Activated CD4-positive, alpha-beta T cell treated with anti-CD3 and anti-CD28 coated beads, Interleukin-2, amount 10 ng/mL, durations not matched to agents 7 days and 5 days (primary cell): ENCODE results near the gene MARCHF7. TPM values are rescaled to one million over a fixed set of nuclear protein-coding genes. Genes with fewer than 3 reads are reported as not detected.
"Not testable (repeated sequence)": the region's sequence is repeated elsewhere in the genome, so short reads cannot be mapped to it uniquely, and the experiment has no call there.

Source experiments
- CTCF ChIA-PET: fragments of 350-600 bp; sonication (Branson Sonifier 250); formaldehyde crosslinking; loops from one replicate; lab custom pipeline; 2021; ENCODE audit warnings: antibody characterized with exemption; lab: Charles Lee
- POLR2A ChIA-PET: fragments of 350-600 bp; sonication (Branson Sonifier 250); formaldehyde crosslinking; loops from one replicate; lab custom pipeline; 2021; ENCODE audit warnings: antibody characterized with exemption; lab: Charles Lee
- DNase-seq: peaks from one replicate; pipeline ENCODE4 v3.0.0-alpha.2; 2020
- H3K27ac Mint-ChIP-seq: one replicate; pipeline ENCODE4 v1.8.0; 2021; ENCODE audit warnings: mild to moderate bottlenecking, moderate library complexity, mixed read lengths
- H3K27me3 Mint-ChIP-seq: one replicate; pipeline ENCODE4 v1.8.0; 2021; ENCODE audit warnings: mixed read lengths
- H3K36me3 Mint-ChIP-seq: one replicate; pipeline ENCODE4 v1.8.0; 2021; ENCODE audit warnings: low read depth, mixed read lengths
- H3K4me1 Mint-ChIP-seq: one replicate; pipeline ENCODE4 v1.8.0; 2021; ENCODE audit warnings: mixed read lengths
- H3K4me3 Mint-ChIP-seq: one replicate; pipeline ENCODE4 v1.8.0; 2021; ENCODE audit warnings: mild to moderate bottlenecking, moderate library complexity, mixed read lengths
- H3K9me3 Mint-ChIP-seq: one replicate; pipeline ENCODE4 v1.8.0; 2021; ENCODE audit warnings: mixed read lengths
- total RNA-seq, 2 experiments: library from RNA; stranded (reverse); gene quantifications; one replicate each; pipeline ENCODE4 v1.2.3, GENCODE V29; 2021

The MARCHF7 gene
- total RNA-seq, 2 experiments from 2014 or later, result 75.7 to 96.3 TPM

DNA sequence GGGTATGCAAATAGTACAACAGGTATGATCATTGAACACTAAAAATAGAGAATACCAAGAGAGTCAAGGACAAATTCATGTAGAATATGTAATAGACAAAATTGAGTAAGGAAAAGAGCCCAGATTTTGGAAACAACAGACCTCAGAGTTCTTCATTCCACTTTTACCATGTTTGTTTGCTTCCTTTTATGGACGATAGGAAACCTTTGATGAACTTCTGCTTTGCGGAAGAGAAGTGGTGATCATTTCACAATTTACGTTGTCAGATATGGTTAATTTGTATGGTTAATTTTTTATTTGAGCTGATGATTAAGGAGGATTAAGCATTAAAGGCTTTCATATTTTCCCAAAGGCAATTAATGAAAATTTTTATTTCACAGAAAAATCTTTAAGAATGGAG is 16.3 kb downstream of the MARCHF7 start:
- H3K27ac Mint-ChIP-seq, result no peak overlapping the region
- DNase-seq, result no peak
- H3K27me3 Mint-ChIP-seq, result no peaks in the 10 kb centered on the region
- H3K36me3 Mint-ChIP-seq, result peaks cover 64% of the 10 kb centered on the region
- H3K4me1 Mint-ChIP-seq, result peaks cover 37% of the 10 kb centered on the region
- POLR2A ChIA-PET, result no interaction called here
- peaks cover 16% of the 10 kb centered on the region for H3K9me3 Mint-ChIP-seq
- H3K4me3 Mint-ChIP-seq, result no peak overlapping the region
- CTCF ChIA-PET, result no interaction called here

DNA sequence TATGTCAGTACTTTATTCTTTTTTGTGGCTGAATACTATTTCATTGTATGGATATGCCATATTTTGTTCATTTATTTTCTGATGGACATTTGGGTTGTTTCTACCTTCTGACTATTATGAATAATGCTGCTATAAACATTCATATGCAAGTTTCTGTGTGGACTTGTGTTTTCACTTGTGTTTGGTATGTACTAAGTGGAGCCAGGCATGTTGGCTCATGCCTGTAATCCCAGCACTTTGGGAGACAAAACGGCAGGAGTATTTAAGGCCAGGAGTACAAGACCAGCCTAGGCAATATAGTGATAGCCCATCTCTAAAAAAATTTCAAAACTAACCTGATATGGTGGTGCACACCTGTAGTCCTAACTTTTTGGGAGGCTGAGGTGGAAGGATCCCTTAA is 23.3 kb downstream of the MARCHF7 start:
- Mint-ChIP-seq H3K27me3 (no peaks in the 10 kb centered on the region), H3K9me3 (no peaks in the 10 kb centered on the region), H3K36me3 (peaks cover 68% of the 10 kb centered on the region), H3K4me1 (peaks cover 17% of the 10 kb centered on the region), H3K27ac (no peak overlapping the region), H3K4me3 (no peak overlapping the region)
- ChIA-PET POLR2A (no interaction called here), CTCF (no interaction called here)
- no peak for DNase-seq

DNA sequence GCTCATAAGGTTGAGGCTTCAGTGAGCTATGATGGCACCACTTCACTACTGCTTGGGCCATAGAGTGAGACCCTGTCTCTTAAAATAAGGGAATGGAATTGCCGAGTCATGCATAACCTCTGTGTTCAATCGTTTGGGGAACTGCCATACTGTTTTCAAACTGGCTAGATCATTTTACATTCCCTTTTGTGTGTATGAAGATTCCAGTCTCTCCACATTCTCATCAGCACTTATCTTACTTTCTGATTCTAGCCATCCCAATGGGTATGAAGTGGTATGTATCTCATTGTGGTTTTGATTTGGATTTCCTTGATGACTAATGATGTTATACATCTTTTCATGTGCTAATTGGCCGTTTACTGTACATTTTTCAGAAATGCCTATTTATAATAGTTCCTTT is 23.7 kb downstream of the MARCHF7 start:
- no peak overlapping the region for H3K27ac Mint-ChIP-seq
- DNase-seq, result no peak
- no peaks in the 10 kb centered on the region for H3K9me3 Mint-ChIP-seq
- peaks cover 17% of the 10 kb centered on the region for H3K4me1 Mint-ChIP-seq
- no peak overlapping the region for H3K4me3 Mint-ChIP-seq
- no peaks in the 10 kb centered on the region for H3K27me3 Mint-ChIP-seq
- CTCF ChIA-PET, result no interaction called here
- H3K36me3 Mint-ChIP-seq, result peaks cover 64% of the 10 kb centered on the region
- POLR2A ChIA-PET, result no interaction called here

DNA sequence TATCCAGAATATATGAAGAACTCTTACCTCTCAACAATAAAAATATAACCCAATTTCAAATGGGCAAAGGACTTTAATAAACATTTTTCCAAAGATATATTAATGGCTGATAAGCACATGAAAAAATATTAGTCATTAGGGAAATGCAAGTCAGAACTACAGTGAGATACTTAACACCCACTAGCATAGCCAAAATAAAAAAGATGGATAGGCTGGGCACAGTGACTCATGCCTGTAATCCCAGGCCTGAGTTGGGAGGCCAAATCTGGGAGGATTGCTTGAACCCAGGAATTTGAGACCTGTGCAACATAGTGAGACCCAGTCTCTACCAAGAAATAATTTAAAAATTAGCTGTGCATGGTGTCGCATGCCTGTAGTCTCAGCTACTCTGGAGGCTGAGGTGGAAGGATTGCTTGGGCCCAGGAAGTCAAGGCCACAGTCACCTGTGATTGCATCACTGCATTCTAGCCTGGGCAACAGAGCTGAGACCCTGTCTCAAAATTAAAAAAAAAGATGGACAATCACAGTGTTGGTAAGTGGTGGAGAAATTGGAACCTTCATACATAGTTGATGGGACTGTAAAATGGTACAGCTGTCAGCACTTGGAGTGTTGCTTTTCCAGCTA is 25.1 kb downstream of the MARCHF7 start:
- H3K27me3 Mint-ChIP-seq, result no peaks in the 10 kb centered on the region
- H3K36me3 Mint-ChIP-seq, result peaks cover 64% of the 10 kb centered on the region
- ChIA-PET CTCF (interaction anchor here (0.6 to 1.2 kb wide), 3 partner anchors 11 to 506 kb away, joined by 3 to 4 read pairs (median 3); no protein-coding TSS in a partner anchor), POLR2A (no interaction called here)
- H3K27ac Mint-ChIP-seq, result no peak overlapping the region
- H3K9me3 Mint-ChIP-seq, result no peaks in the 10 kb centered on the region
- H3K4me3 Mint-ChIP-seq, result no peak overlapping the region
- H3K4me1 Mint-ChIP-seq, result peaks cover 17% of the 10 kb centered on the region
- DNase-seq, result no peak

DNA sequence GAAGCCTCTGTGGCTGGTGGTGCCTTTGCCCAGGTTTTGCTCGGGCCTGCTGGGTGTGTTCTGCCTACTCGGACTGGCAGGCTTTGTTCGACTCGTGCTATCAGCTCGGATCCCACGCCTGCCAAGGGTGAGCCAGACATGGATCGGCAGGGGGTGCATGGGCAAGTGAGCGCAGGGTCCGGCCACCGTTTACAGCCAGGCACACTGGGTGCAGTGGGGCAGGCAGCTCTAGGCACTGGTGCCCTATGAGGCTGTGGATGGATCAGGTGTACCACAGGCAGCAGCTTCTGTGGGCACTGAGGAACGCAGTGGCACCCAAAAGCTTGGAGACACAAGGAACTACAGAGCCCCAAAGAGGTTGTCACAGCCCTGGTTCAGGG is 25.6 kb downstream of the MARCHF7 start:
- H3K9me3 Mint-ChIP-seq, result no peaks in the 10 kb centered on the region
- H3K36me3 Mint-ChIP-seq, result peaks cover 67% of the 10 kb centered on the region
- no peaks in the 10 kb centered on the region for H3K27me3 Mint-ChIP-seq
- POLR2A ChIA-PET, result no interaction called here
- CTCF ChIA-PET, result interaction anchor here (0.6 to 1.2 kb wide), 3 partner anchors 11 to 506 kb away, joined by 3 to 4 read pairs (median 3); no protein-coding TSS in a partner anchor
- H3K4me1 Mint-ChIP-seq, result peaks cover 17% of the 10 kb centered on the region
- DNase-seq, result no peak
- H3K4me3 Mint-ChIP-seq, result no peak overlapping the region
- no peak overlapping the region for H3K27ac Mint-ChIP-seq

DNA sequence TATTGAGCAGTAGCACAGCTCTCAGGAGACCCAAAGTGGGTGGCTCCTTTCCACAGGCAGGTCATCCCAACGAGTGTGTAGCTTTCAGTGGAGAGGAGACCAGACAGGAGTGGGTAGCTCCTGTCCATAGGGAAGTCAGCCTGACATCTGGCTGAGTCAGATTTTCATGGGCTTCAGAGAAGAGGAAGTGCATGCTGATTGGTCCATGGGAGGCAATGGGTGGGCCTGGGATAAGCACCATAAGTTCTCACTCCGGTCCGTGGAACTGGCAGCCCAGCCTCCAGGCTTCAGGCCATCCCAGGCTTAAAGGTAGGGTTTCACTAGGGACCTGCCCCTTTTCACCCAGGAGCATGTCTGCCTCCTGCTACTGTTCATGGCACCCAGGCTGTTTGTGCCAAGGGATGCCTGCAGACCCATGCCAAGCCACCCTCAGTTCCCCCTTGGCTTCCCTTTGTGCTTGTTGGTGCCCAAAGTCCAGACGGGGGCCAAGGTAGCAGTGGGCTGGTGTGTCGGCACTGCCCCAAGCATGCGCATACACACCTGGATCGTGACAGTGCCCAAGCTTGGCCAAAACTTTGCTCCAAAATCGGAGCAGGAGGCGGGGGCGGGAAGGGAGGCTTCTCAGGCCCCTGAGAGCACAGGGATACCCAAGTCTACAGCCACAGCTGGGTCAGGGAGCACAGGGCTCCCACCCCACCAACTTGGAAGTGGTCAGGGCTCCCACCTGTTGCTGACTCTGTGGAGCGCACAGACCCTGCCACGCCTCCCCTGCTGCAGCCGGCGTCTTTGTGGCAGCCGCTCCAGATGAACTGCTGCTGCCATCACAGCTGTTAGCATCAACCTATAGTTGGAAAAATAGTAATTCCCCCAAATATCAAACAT is 26.4 kb downstream of the MARCHF7 start:
- H3K4me3 Mint-ChIP-seq, result no peak overlapping the region
- ChIA-PET POLR2A (no interaction called here), CTCF (interaction anchor here (1.2 kb wide), 1 partner anchor 19 kb away, joined by 4 read pairs; no protein-coding TSS in a partner anchor)
- H3K4me1 Mint-ChIP-seq, result peaks cover 15% of the 10 kb centered on the region
- peak overlapping the region; percentile 5 for H3K27ac Mint-ChIP-seq
- no peaks in the 10 kb centered on the region for H3K9me3 Mint-ChIP-seq
- no peak for DNase-seq
- H3K36me3 Mint-ChIP-seq, result peaks cover 66% of the 10 kb centered on the region
- no peaks in the 10 kb centered on the region for H3K27me3 Mint-ChIP-seq

DNA sequence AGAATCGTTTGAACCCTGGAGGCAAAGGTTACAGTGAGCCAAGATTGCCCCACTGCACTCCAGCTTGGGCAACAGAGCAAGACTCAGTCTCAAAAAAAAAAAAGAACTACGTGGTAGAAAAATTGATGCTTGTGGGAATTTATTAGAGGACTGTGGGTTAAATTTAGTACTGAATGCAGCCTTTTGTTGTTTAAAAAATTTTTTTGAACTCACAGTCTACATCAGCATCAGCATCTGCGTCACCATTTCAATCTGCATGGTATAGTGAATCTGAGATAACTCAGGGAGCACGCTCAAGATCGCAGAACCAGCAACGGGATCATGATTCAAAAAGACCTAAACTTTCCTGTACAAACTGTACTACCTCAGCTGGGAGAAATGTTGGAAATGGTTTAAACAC is 30.5 kb downstream of the MARCHF7 start:
- Mint-ChIP-seq H3K4me1 (peaks cover 5% of the 10 kb centered on the region), H3K9me3 (no peaks in the 10 kb centered on the region), H3K27me3 (no peaks in the 10 kb centered on the region), H3K36me3 (peaks cover 56% of the 10 kb centered on the region), H3K27ac (no peak overlapping the region), H3K4me3 (no peak overlapping the region)
- POLR2A ChIA-PET, result no interaction called here
- CTCF ChIA-PET, result interaction anchor here (1.5 kb wide), 1 partner anchor 8 kb away, joined by 3 read pairs; no protein-coding TSS in a partner anchor
- no peak for DNase-seq

DNA sequence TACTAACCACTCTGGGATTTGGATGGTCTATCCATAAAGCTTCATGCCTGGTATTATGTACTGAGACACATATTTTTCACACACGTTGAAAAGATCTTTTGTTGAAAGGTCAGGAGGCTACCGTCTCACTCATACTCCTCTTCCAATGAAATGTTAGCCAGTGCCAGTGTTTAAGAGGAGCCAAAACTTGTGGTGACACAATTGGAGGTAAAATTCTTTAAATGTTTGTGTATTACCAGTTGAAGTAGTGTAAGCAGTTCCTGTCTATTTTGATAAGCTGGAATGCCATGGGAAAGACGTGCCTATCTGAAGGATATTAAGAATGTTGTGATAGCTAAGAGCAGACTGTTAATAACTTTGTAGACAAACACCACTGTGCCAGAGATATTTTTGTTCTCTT is 32.1 kb downstream of the MARCHF7 start:
- POLR2A ChIA-PET, result no interaction called here

DNA sequence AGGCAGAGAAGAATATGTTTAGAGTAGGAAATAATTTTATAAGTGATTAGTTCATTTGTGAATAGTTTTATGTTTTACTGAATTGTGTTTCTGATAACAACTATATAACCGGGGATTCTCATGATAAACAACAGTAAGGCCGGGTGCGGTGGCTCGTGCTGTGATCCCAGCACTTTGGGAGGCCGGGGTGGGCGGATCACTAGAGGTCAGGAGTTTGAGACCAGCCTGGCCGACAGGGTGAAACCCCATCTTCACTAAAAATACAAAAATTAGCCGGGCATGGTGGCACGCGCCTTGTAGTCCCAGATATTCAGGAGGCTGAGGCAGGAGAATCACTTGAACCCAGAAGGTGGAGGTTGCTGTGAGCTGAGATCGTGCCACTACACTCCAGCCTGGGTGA is 32.9 kb downstream of the MARCHF7 start:
- H3K4me3 Mint-ChIP-seq, H3K9me3 Mint-ChIP-seq, H3K4me1 Mint-ChIP-seq, CTCF ChIA-PET, H3K27ac Mint-ChIP-seq, DNase-seq, H3K27me3 Mint-ChIP-seq, POLR2A ChIA-PET: not testable (repeated sequence)
- peaks cover 50% of the 10 kb centered on the region for H3K36me3 Mint-ChIP-seq

More for the DNA sequence above, 32.1 kb downstream of the MARCHF7 start:
- no peaks in the 10 kb centered on the region for H3K9me3 Mint-ChIP-seq
- no peak overlapping the region for H3K4me3 Mint-ChIP-seq
- no peak for DNase-seq
- H3K4me1 Mint-ChIP-seq, result peaks cover 3% of the 10 kb centered on the region
- no peaks in the 10 kb centered on the region for H3K27me3 Mint-ChIP-seq
- peaks cover 55% of the 10 kb centered on the region for H3K36me3 Mint-ChIP-seq
- no peak overlapping the region for H3K27ac Mint-ChIP-seq
- CTCF ChIA-PET, result interaction anchor here (1.5 kb wide), 1 partner anchor 10 kb away, joined by 3 read pairs; no protein-coding TSS in a partner anchor

DNA sequence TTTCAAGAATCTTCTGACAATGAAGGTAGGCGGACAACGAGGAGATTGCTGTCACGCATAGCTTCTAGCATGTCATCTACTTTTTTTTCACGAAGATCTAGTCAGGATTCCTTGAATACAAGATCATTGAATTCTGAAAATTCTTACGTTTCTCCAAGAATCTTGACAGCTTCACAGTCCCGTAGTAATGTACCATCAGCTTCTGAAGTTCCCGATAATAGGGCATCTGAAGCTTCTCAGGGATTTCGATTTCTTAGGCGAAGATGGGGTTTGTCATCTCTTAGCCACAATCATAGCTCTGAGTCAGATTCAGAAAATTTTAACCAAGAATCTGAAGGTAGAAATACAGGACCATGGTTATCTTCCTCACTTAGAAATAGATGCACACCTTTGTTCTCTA is 35.8 kb downstream of the MARCHF7 start:
- Mint-ChIP-seq H3K36me3 (peaks cover 62% of the 10 kb centered on the region), H3K27ac (no peak overlapping the region), H3K4me1 (peaks cover 17% of the 10 kb centered on the region), H3K9me3 (no peaks in the 10 kb centered on the region), H3K27me3 (no peaks in the 10 kb centered on the region), H3K4me3 (no peak overlapping the region)
- DNase-seq, result no peak
- ChIA-PET POLR2A (no interaction called here), CTCF (interaction anchor here (0.9 kb wide), 1 partner anchor 10 kb away, joined by 3 read pairs; no protein-coding TSS in a partner anchor)

DNA sequence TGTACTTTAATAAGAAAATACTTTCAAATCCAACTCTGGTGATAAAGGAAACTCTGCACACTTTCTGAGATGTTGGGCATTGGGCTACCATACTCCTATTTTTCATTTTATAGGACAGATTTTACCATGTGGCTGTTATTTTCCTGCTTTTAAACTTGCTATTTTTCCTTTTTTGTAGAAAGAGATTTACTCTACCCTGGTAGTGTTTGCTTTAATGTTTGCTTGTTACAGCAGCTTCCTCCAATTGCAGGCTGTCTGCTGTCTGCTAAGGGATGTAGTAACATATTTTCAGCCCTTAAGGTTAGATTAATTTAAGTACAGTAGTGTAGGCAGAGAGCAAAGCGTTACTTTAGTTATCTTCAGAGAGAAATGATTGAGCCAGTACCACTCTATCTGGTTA is 38.6 kb downstream of the MARCHF7 start:
- Mint-ChIP-seq H3K4me3 (no peak overlapping the region), H3K27me3 (no peaks in the 10 kb centered on the region), H3K36me3 (peaks cover 48% of the 10 kb centered on the region), H3K4me1 (peaks cover 15% of the 10 kb centered on the region), H3K27ac (no peak overlapping the region), H3K9me3 (no peaks in the 10 kb centered on the region)
- POLR2A ChIA-PET, result no interaction called here
- CTCF ChIA-PET, result no interaction called here
- DNase-seq, result no peak

DNA sequence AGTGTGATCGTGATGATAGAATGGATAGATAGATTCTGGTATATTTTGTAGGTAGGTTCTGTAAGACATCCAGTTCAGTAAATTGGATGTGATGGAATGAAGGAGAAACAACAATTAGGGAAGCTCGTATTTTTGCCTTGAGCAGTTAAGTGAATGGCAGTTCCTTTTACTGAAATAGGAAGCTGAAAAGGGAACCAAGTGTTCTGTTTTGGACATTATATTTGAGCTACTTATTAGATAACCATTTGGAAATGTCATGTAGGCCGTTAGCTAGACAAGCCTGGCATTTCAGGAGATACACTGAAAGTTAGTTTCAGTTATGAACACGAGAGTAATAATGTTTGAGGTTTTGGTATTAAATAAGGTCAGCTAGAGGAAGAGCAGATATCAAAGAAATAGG is 41.5 kb downstream of the MARCHF7 start:
- Mint-ChIP-seq H3K9me3 (no peaks in the 10 kb centered on the region), H3K4me3 (no peak overlapping the region), H3K27me3 (no peaks in the 10 kb centered on the region), H3K36me3 (peaks cover 41% of the 10 kb centered on the region), H3K27ac (no peak overlapping the region), H3K4me1 (peaks cover 14% of the 10 kb centered on the region)
- CTCF ChIA-PET, result interaction anchor here (0.8 to 1.2 kb wide), 3 partner anchors 9 to 12 kb away, joined by 3 to 5 read pairs (median 5); no protein-coding TSS in a partner anchor
- POLR2A ChIA-PET, result interaction anchor here (0.5 kb wide), 1 partner anchor 1413 kb away, joined by 3 read pairs; no protein-coding TSS in a partner anchor
- DNase-seq, result no peak

DNA sequence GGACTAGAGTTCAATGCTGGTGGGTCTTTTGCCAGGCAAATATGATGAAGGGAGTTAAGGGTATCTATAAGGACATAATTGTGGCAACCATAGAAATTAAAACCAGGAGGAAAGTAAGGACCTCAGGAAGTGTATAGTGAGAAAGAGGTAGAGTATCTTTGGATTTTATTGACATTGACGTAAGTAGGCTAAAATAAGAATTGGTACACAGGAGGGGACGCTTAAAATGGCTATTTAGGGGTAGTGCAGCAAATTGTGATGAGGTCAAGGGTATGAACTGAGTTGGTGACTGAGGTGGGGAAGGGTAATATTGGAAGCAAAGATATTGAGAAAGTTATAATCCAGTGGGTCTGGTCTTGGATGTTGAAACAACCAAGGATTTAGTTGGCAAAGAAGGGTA is 42.7 kb downstream of the MARCHF7 start:
- Mint-ChIP-seq H3K36me3 (peaks cover 45% of the 10 kb centered on the region), H3K4me1 (peaks cover 14% of the 10 kb centered on the region), H3K4me3 (no peak overlapping the region), H3K27me3 (no peaks in the 10 kb centered on the region), H3K27ac (no peak overlapping the region), H3K9me3 (no peaks in the 10 kb centered on the region)
- no peak for DNase-seq
- ChIA-PET POLR2A (no interaction called here), CTCF (no interaction called here)
